Left lung (tissue), 10 donors: ENCODE measurements around the gene RAB6D. TPM values are rescaled to one million over a fixed set of nuclear protein-coding genes. Genes with fewer than 3 reads are reported as not detected.
"Not testable (repeated sequence)": the region's sequence is repeated elsewhere in the genome, so short reads cannot be mapped to it uniquely, and the experiment has no call there.

Experiments used
- ATAC-seq: fragments of 200-7000 bp; cut with Tn5 transposase; one replicate; pipeline ENCODE4 v1.9.1; 2020; ENCODE audit warnings: moderate library complexity
- DNase-seq, 4 donors: peaks; one replicate each; pipeline ENCODE4 v3.0.0-alpha.2; 2013 to 2020
- H3K27ac ChIP-seq, 2 donors: fragments of 200-600 bp; sonication (generic) in 1 of 2; one replicate each; pipeline versions ENCODE4 v1.5.0 to v1.8.0; 2020 to 2021
- H3K27me3 ChIP-seq, 2 donors: fragments of 200-600 bp; sonication (generic) in 1 of 2; one replicate each; pipeline versions ENCODE4 v1.5.0 to v1.8.0; 2020 to 2021
- H3K36me3 ChIP-seq, 2 donors: fragments of 200-600 bp; sonication (generic) in 1 of 2; one replicate each; pipeline versions ENCODE4 v1.5.0 to v1.8.0; 2020 to 2021
- H3K4me1 ChIP-seq, 2 donors: fragments of 200-600 bp; one replicate each; pipeline ENCODE4 v1.8.0; 2021
- H3K4me3 ChIP-seq, 2 donors: fragments of 200-600 bp; sonication (generic) in 1 of 2; one replicate each; pipeline versions ENCODE4 v1.5.0 to v1.8.0; 2020 to 2021; ENCODE audit warnings: mild to moderate bottlenecking in 1 of 2
- H3K9me3 ChIP-seq, 2 donors: fragments of 200-600 bp; sonication (generic) in 1 of 2; one replicate each; pipeline versions ENCODE4 v1.5.0 to v1.8.0; 2020 to 2021
- CTCF ChIP-seq, 2 donors: fragments of 200-600 bp; sonication (generic) in 1 of 2; IDR thresholded peaks; one replicate each; pipeline versions ENCODE4 v1.5.0 to v1.8.0; 2021; ENCODE audit warnings: antibody characterized with exemption in 2 of 2
- intact Hi-C, 2 donors: fragments of 100-400 bp; cut with DNase I; formaldehyde crosslinking; loops; one replicate each; pipeline versions ENCODE4 v1.11.2 to v1.14.2; 2022
- polyA plus RNA-seq, 6 donors: library from polyadenylated mRNA; unstranded; fragments of 120-200 nt; gene quantifications; one replicate each; pipeline ENCODE4 v1.2.1, GENCODE V29; 2013; ENCODE audit not compliant: insufficient read length in 6 of 6
- total RNA-seq, 2 donors: library from RNA; stranded (reverse); fragmentation: NEBNext Ultra II Directional; extraction: Animal tissue kit (Norgen Biotek cat#: 25700); gene quantifications; one replicate each; pipeline ENCODE4 v1.2.1, GENCODE V29; 2021
- donor health status: DM: no; HTN: yes; CAD: no.
- donor health status: DM: no; HTN: no; CAD: no.

The RAB6D gene
- total and polyA plus RNA-seq, 8 donors, result 1.5 to 2.5 (median 2.1) TPM; not detected in 2

GRCh38 chr2:131349021-131349420, 14.9 kb downstream of the RAB6D start:
- Histone ChIP-seq H3K27ac (no peak overlapping the region), H3K9me3 (no peaks in the 10 kb centered on the region), H3K27me3 (peaks cover 0 to 20% of the 10 kb centered on the region in 2 donors), H3K4me1 (no peaks in the 10 kb centered on the region), H3K4me3 (no peak overlapping the region), H3K36me3 (no peaks in the 10 kb centered on the region)
- DNase-seq (peak in 1 of 4 donors; percentile 28), ATAC-seq (no peak)
- intact Hi-C loops, result no loop called here
- no peak for TF ChIP-seq CTCF (IDR thresholded peaks at IDR 0.05)

DNA sequence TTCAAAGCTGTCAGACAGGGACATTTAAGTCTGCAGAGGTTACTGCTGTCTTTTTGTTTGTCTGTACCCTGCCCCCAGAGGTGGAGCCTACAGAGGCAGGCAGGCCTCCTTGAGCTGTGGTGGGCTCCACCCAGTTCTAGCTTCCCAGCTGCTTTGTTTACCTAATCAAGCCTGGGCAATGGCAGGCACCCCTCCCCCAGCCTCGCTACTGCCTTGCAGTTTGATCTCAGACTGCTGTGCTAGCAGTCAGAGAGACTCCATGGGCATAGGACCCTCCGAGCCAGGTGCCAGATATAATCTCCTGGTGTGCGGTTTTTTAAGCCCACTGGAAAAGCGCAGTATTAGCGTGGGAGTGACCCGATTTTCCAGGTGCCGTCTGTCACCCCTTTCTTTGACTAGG, 16.9 kb downstream of the RAB6D start:
- H3K36me3 ChIP-seq, DNase-seq, intact Hi-C loops, H3K4me1 ChIP-seq, H3K4me3 ChIP-seq, ATAC-seq, H3K27me3 ChIP-seq, H3K9me3 ChIP-seq, H3K27ac ChIP-seq: not testable (repeated sequence)

- H3K9me3 ChIP-seq, ATAC-seq, H3K36me3 ChIP-seq, H3K27me3 ChIP-seq, intact Hi-C loops, DNase-seq, H3K4me1 ChIP-seq, H3K27ac ChIP-seq, H3K4me3 ChIP-seq: not testable (repeated sequence)
Observed at GRCh38 chr2:131339307-131339706, 24.7 kb downstream of the RAB6D start.

DNA sequence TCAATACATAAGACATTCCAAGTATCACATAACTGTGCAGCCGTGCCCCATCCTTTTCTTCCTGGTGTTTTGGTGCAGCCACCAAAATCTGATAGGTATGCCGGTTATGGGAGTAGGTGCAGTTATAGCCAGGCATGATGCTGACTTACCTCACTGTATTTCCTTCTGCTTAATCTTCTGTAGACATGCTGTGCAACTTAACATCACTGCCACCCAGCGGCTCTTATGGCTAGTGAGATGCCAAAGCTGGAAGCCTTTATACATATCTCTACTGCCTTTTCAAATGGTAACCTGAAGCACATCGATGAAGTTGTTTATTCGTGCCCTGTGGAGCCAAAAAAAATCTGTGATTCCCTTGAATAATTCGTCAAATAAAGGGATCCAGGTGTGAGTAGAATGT, 28.6 kb downstream of the RAB6D start:
- peaks cover 0 to 24% of the 10 kb centered on the region in 2 donors for H3K27me3 ChIP-seq
- DNase-seq, H3K36me3 ChIP-seq, H3K9me3 ChIP-seq, H3K4me3 ChIP-seq, H3K27ac ChIP-seq, ATAC-seq, H3K4me1 ChIP-seq, intact Hi-C loops: not testable (repeated sequence)
- peak in 1 of 2 donors; percentile 16 for TF ChIP-seq CTCF (IDR thresholded peaks at IDR 0.05)

GRCh38 chr2:131332709-131333108, 31.3 kb downstream of the RAB6D start:
- intact Hi-C loops, result not testable (repeated sequence)

GRCh38 chr2:131331000-131331399, 33.0 kb downstream of the RAB6D start:
- intact Hi-C loops, ATAC-seq: not testable (repeated sequence)
- DNase-seq, result peak in 2 of 4 donors; percentile 6 to 72

More at GRCh38 chr2:131332709-131333108, 31.3 kb downstream of the RAB6D start:
- not testable (repeated sequence) for H3K4me1 ChIP-seq, H3K4me3 ChIP-seq, H3K27ac ChIP-seq, ATAC-seq, DNase-seq, H3K36me3 ChIP-seq, H3K9me3 ChIP-seq
- H3K27me3 ChIP-seq, result peaks cover 0 to 32% of the 10 kb centered on the region in 2 donors

DNA sequence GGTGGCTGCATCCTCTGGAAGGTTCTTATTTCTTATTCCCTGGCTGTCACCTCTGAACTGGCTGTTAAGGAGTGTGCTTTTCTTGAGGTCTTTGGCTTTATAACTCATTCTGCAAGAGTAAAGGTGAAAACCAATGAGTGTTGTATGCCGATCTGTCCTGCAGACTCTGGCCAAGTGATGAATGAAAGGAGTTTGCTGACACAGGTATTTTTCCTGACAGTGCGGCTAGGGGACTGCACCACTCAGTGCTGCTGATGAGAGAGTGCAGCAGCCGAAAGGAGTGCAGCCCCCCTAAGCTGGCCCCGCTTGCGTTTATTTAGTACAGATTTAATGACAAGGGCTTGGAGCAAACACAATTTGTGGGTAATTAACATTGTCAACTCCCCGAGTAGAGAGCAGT, 41.8 kb downstream of the RAB6D start:
- Histone ChIP-seq H3K27me3 (no peaks in the 10 kb centered on the region), H3K4me3 (no peak overlapping the region), H3K4me1 (no peaks in the 10 kb centered on the region), H3K27ac (no peak overlapping the region), H3K9me3 (peaks cover 0 to 10% of the 10 kb centered on the region in 2 donors), H3K36me3 (no peaks in the 10 kb centered on the region)
- DNase-seq (no peak), ATAC-seq (no peak)
- TF ChIP-seq CTCF (IDR thresholded peaks at IDR 0.05), result no peak
- intact Hi-C loops, result no loop called here

More at GRCh38 chr2:131331000-131331399, 33.0 kb downstream of the RAB6D start:
- not testable (repeated sequence) for H3K4me3 ChIP-seq, H3K27ac ChIP-seq, H3K36me3 ChIP-seq, H3K4me1 ChIP-seq, H3K9me3 ChIP-seq
- H3K27me3 ChIP-seq, result peaks cover 0 to 32% of the 10 kb centered on the region in 2 donors

DNA sequence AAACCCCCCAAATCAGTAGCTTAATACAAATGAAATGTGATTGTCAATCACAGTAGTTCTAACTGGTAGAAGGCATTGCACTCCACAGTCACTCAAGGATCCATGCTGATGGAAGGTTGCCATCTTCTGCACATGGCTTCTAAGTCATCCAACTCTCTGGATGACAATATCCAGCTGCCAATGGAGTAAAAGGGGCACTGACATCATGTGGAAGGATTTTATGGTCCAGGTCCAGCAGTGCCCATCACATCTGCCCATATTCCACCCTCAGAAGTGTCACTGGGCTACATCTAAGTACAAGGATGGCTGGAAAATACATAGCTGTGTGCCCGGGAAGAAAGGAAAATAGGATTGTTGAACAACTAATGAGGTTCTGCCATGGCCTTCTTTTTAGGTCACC, 42.6 kb downstream of the RAB6D start:
- H3K9me3 ChIP-seq, H3K27me3 ChIP-seq, H3K4me3 ChIP-seq, H3K27ac ChIP-seq, H3K4me1 ChIP-seq, ATAC-seq, DNase-seq, intact Hi-C loops, H3K36me3 ChIP-seq: not testable (repeated sequence)

DNA sequence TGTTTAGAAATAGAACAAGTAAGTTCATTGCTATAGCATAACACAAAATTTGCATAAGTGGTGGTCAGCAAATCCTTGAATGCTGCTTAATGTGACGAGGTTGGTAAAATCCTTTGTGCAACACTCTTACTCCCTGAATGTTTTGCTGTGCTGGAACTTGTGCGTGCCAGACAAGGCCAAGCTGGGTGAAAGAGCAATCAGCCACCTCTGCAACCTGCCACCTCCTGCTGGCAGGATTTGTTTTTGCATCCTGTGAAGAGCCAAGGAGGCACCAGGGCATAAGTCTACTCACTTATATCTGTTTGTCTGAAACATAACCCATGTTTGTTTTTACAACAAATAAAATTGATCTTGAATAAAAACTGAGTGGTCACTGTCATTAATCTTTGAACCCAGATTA, 53.0 kb downstream of the RAB6D start:
- ATAC-seq, H3K27ac ChIP-seq, intact Hi-C loops, H3K4me3 ChIP-seq, H3K9me3 ChIP-seq, H3K4me1 ChIP-seq, H3K27me3 ChIP-seq, DNase-seq, H3K36me3 ChIP-seq: not testable (repeated sequence)
